ENCODE measurements around the gene TPI1. TPM values are rescaled to one million over a fixed set of nuclear protein-coding genes. Genes with fewer than 3 reads are reported as not detected.

Gene TPI1
- total and polyA plus RNA-seq, 2 experiments from 2014 or later, result 1,963 to 4,448 TPM

- no peak for TF ChIP-seq CTCF (IDR thresholded peaks at IDR 0.05; ENCODE audit: low read depth, low read length)
- H3K4me3 ChIP-seq, result no peak overlapping the region
- H3K36me3 ChIP-seq, result peaks cover 20% of the 10 kb centered on the region
- H3K9me3 ChIP-seq (ENCODE audit: low read depth), result no peaks in the 10 kb centered on the region
- peaks cover 9% of the 10 kb centered on the region for H3K4me1 ChIP-seq (ENCODE audit: low read depth)
- no peak overlapping the region for H3K27ac ChIP-seq
- no peak for DNase-seq (ENCODE audit: low read depth in 1 of 2, low spot score in 1 of 2)
- H3K27me3 ChIP-seq, result no peaks in the 10 kb centered on the region
These were observed 36.3 kb upstream of the TPI1 start for GRCh38 chr12:6830999-6831398.

- H3K4me3 ChIP-seq, result no peak overlapping the region
- H3K9me3 ChIP-seq (ENCODE audit: low read depth), result no peaks in the 10 kb centered on the region
- TF ChIP-seq CTCF (IDR thresholded peaks at IDR 0.05; ENCODE audit: low read depth, low read length), result no peak
- no peak overlapping the region for H3K27ac ChIP-seq
- no peaks in the 10 kb centered on the region for H3K27me3 ChIP-seq
- peaks cover 20% of the 10 kb centered on the region for H3K36me3 ChIP-seq
- no peak for DNase-seq (ENCODE audit: low read depth in 1 of 2, low spot score in 1 of 2)
- H3K4me1 ChIP-seq (ENCODE audit: low read depth), result peaks cover 9% of the 10 kb centered on the region
These were observed 35.8 kb upstream of the TPI1 start for GRCh38 chr12:6831450-6831995.

- H3K27me3 ChIP-seq, result no peaks in the 10 kb centered on the region
- no peak overlapping the region for H3K27ac ChIP-seq
- no peak for TF ChIP-seq CTCF (IDR thresholded peaks at IDR 0.05; ENCODE audit: low read depth, low read length)
- H3K4me1 ChIP-seq (ENCODE audit: low read depth), result peaks cover 5% of the 10 kb centered on the region
- H3K4me3 ChIP-seq, result no peak overlapping the region
- H3K36me3 ChIP-seq, result peaks cover 20% of the 10 kb centered on the region
- no peak for DNase-seq (ENCODE audit: low read depth in 1 of 2, low spot score in 1 of 2)
- H3K9me3 ChIP-seq (ENCODE audit: low read depth), result no peaks in the 10 kb centered on the region
These were observed 35.2 kb upstream of the TPI1 start for GRCh38 chr12:6832125-6832524.

GRCh38 chr12:6833189-6833890 lies 34.0 kb upstream of the TPI1 start:
- Histone ChIP-seq H3K27me3 (no peaks in the 10 kb centered on the region), H3K27ac (no peak overlapping the region), H3K4me1 (ENCODE audit: low read depth) (peaks cover 4% of the 10 kb centered on the region), H3K9me3 (ENCODE audit: low read depth) (no peaks in the 10 kb centered on the region), H3K4me3 (no peak overlapping the region), H3K36me3 (peaks cover 25% of the 10 kb centered on the region)
- no peak for DNase-seq (ENCODE audit: low read depth in 1 of 2, low spot score in 1 of 2)
- no peak for TF ChIP-seq CTCF (IDR thresholded peaks at IDR 0.05; ENCODE audit: low read depth, low read length)

- TF ChIP-seq CTCF (IDR thresholded peaks at IDR 0.05; ENCODE audit: low read depth, low read length), result no peak
- Histone ChIP-seq H3K36me3 (peaks cover 27% of the 10 kb centered on the region), H3K4me3 (no peak overlapping the region), H3K4me1 (ENCODE audit: low read depth) (peaks cover 4% of the 10 kb centered on the region), H3K27ac (no peak overlapping the region), H3K9me3 (ENCODE audit: low read depth) (no peaks in the 10 kb centered on the region), H3K27me3 (no peaks in the 10 kb centered on the region)
- no peak for DNase-seq (ENCODE audit: low read depth in 1 of 2, low spot score in 1 of 2)
These were observed 33.1 kb upstream of the TPI1 start for GRCh38 chr12:6834254-6834653.

Data from cardiac muscle cell (in vitro differentiated cells and primary cell).